Measurements from ENCODE around the gene MAS1. TPM values are rescaled to one million over a fixed set of nuclear protein-coding genes. Genes with fewer than 3 reads are reported as not detected.
"Not testable (repeated sequence)": the region's sequence is repeated elsewhere in the genome, so short reads cannot be mapped to it uniquely, and the experiment has no call there.

The MAS1 gene
- total RNA-seq, 6 donors from 2014 or later = 0.03 TPM; not detected in 5

- no peaks in the 10 kb centered on the region for H3K4me1 ChIP-seq
- H3K9me3 ChIP-seq = no peaks in the 10 kb centered on the region
- DNase-seq (no peak), ATAC-seq (ENCODE audit: low FRiP score in 2 of 2) (no peak)
- H3K36me3 ChIP-seq = no peaks in the 10 kb centered on the region
- TF ChIP-seq, protein P1, sequence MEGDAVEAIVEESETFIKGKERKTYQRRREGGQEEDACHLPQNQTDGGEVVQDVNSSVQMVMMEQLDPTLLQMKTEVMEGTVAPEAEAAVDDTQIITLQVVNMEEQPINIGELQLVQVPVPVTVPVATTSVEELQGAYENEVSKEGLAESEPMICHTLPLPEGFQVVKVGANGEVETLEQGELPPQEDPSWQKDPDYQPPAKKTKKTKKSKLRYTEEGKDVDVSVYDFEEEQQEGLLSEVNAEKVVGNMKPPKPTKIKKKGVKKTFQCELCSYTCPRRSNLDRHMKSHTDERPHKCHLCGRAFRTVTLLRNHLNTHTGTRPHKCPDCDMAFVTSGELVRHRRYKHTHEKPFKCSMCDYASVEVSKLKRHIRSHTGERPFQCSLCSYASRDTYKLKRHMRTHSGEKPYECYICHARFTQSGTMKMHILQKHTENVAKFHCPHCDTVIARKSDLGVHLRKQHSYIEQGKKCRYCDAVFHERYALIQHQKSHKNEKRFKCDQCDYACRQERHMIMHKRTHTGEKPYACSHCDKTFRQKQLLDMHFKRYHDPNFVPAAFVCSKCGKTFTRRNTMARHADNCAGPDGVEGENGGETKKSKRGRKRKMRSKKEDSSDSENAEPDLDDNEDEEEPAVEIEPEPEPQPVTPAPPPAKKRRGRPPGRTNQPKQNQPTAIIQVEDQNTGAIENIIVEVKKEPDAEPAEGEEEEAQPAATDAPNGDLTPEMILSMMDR (IDR thresholded peaks at IDR 0.05) = no peak
- no peak for TF ChIP-seq EP300 (IDR thresholded peaks at IDR 0.05)
- no peak for TF ChIP-seq POLR2A (IDR thresholded peaks at IDR 0.05)
- TF ChIP-seq POLR2AphosphoS5 (IDR thresholded peaks at IDR 0.05) = no peak
- no peak overlapping the region for H3K4me3 ChIP-seq
- no peaks in the 10 kb centered on the region for H3K27me3 ChIP-seq
- WGBS, 2 donors = 74 to 80% methylated on average over 9 of the region's 9 CpGs
- no peak overlapping the region for H3K27ac ChIP-seq
Observed at GRCh38 chr6:159916752-159917151, 26.0 kb downstream of the MAS1 start.

DNA sequence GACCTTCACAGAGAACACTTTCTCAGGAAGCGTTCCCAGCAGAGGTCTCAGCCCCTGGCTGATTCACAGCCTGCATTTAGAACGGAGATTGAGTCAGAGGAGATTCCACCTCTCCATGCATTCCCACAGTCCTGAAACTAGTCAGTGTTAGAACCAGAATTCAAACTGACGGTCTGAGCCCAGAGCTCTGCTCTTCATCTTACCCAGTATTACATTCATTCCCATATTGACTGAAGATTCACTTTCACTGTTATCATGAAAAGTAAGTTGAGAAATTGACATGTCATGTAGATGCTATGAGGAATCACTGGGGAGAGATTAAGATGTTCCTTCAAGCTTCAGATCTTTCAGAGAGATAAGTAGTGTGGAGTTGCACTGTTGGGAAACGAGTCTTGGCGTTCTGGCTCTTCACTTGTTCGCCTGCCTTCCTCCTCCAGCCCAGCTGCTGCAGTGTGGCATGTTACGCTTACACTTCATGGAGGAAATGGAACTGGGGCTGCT, 28.3 kb downstream of the MAS1 start:
- Histone ChIP-seq H3K4me3 (no peak overlapping the region), H3K36me3 (no peaks in the 10 kb centered on the region), H3K27ac (no peak overlapping the region), H3K9me3 (no peaks in the 10 kb centered on the region), H3K4me1 (no peaks in the 10 kb centered on the region), H3K27me3 (no peaks in the 10 kb centered on the region)
- TF ChIP-seq POLR2AphosphoS5 (IDR thresholded peaks at IDR 0.05) = no peak
- TF ChIP-seq EP300 (IDR thresholded peaks at IDR 0.05) = no peak
- TF ChIP-seq, protein P1 (IDR thresholded peaks at IDR 0.05) = no peak
- TF ChIP-seq POLR2A (IDR thresholded peaks at IDR 0.05) = no peak
- WGBS, 2 donors = 77 to 78% methylated on average over 7 of the region's 7 CpGs
- no peak for ATAC-seq (ENCODE audit: low FRiP score in 2 of 2)
- DNase-seq = no peak

- H3K36me3 ChIP-seq = no peaks in the 10 kb centered on the region
- H3K27me3 ChIP-seq = no peaks in the 10 kb centered on the region
- H3K4me1 ChIP-seq = no peaks in the 10 kb centered on the region
- no peak overlapping the region for H3K4me3 ChIP-seq
- ATAC-seq (ENCODE audit: low FRiP score in 2 of 2) = no peak
- no peak overlapping the region for H3K27ac ChIP-seq
- WGBS, 2 donors = 79 to 82% methylated on average over 6 of the region's 6 CpGs
- TF ChIP-seq, protein P1 (IDR thresholded peaks at IDR 0.05) = no peak
- TF ChIP-seq POLR2AphosphoS5 (IDR thresholded peaks at IDR 0.05) (no peak), POLR2A (IDR thresholded peaks at IDR 0.05) (no peak), EP300 (IDR thresholded peaks at IDR 0.05) (no peak)
- no peaks in the 10 kb centered on the region for H3K9me3 ChIP-seq
- no peak for DNase-seq
Observed at GRCh38 chr6:159919800-159920199, 29.0 kb downstream of the MAS1 start.

GRCh38 chr6:159924150-159924549, 33.4 kb downstream of the MAS1 start:
- not testable (repeated sequence) for H3K4me3 ChIP-seq; H3K36me3 ChIP-seq; H3K27me3 ChIP-seq; H3K9me3 ChIP-seq; ATAC-seq (ENCODE audit: low FRiP score in 2 of 2); DNase-seq; H3K27ac ChIP-seq; H3K4me1 ChIP-seq
- 63 to 64% methylated on average over 2 of the region's 2 CpGs for WGBS, 2 donors

- Histone ChIP-seq H3K4me1 (peaks cover 0 to 7% (median 3%) of the 10 kb centered on the region in 4 donors), H3K27me3 (no peaks in the 10 kb centered on the region), H3K36me3 (no peaks in the 10 kb centered on the region), H3K27ac (no peak overlapping the region), H3K9me3 (no peaks in the 10 kb centered on the region), H3K4me3 (no peak overlapping the region)
- ATAC-seq (ENCODE audit: low FRiP score in 2 of 2) (no peak), DNase-seq (no peak)
- TF ChIP-seq EP300 (IDR thresholded peaks at IDR 0.05) (no peak), POLR2A (IDR thresholded peaks at IDR 0.05) (no peak), POLR2AphosphoS5 (IDR thresholded peaks at IDR 0.05) (no peak)
- TF ChIP-seq, protein P1 (IDR thresholded peaks at IDR 0.05) = no peak
- 86 to 94% methylated on average over 4 to 5 of the region's 5 CpGs for WGBS, 2 donors
Observed at GRCh38 chr6:159926542-159927203, 35.9 kb downstream of the MAS1 start.
